Embryonic facial prominence (tissue), 1 donor: Measurements from ENCODE around the gene CT45A8.
"Not testable (repeated sequence)": the region's sequence is repeated elsewhere in the genome, so short reads cannot be mapped to it uniquely, and the experiment has no call there.

Experiments used
- DNase-seq: peaks from one replicate; pipeline ENCODE4 v3.0.0-alpha.2; 2016; ENCODE audit errors: extremely low spot score

Gene CT45A8

GRCh38 chrX:135854438-135854837, at the start of gene CT45A8:
Gene CT45A8 (minus strand): TSS chrX:135854538. CDS start chrX:135850783, 3,755 bp downstream.
- not testable (repeated sequence) for DNase-seq

- DNase-seq: no peak
Observed at GRCh38 chrX:135893294-135893817, 39.0 kb upstream of the CT45A8 start, which contains the start of the genes CT45A10 and SAGE1. Gene CT45A10 (minus strand): TSS chrX:135893444. CDS start chrX:135885344, 8,100 bp downstream. Gene SAGE1 (plus strand): TSS chrX:135893716. CDS start chrX:135896243, 2,527 bp downstream.

GRCh38 chrX:135892781-135893180, 38.4 kb upstream of the CT45A8 start:
- no peak for DNase-seq

- no peak for DNase-seq
Observed at GRCh38 chrX:135890087-135890585, 35.8 kb upstream of the CT45A8 start.

- not testable (repeated sequence) for DNase-seq
Observed at GRCh38 chrX:135888976-135889375, 34.6 kb upstream of the CT45A8 start.

- DNase-seq: not testable (repeated sequence)
Observed at GRCh38 chrX:135888230-135888629, 33.9 kb upstream of the CT45A8 start.

GRCh38 chrX:135882741-135883140, 28.4 kb upstream of the CT45A8 start:
- DNase-seq: not testable (repeated sequence)

- DNase-seq: not testable (repeated sequence)
Observed at GRCh38 chrX:135871712-135872111, 17.4 kb upstream of the CT45A8 start, which contains the start of gene CT45A9. Gene CT45A9 (minus strand): TSS chrX:135871812. CDS start chrX:135868061, 3,751 bp downstream.

GRCh38 chrX:135837180-135837579, 17.2 kb downstream of the CT45A8 start, which contains the start of gene CT45A7:
Gene CT45A7 (minus strand): TSS chrX:135837280. CDS start chrX:135833533, 3,747 bp downstream.
- DNase-seq: not testable (repeated sequence)

GRCh38 chrX:135819912-135820311, 34.4 kb downstream of the CT45A8 start, which contains the start of gene CT45A2:
Gene CT45A2 (minus strand): TSS chrX:135820012. CDS start chrX:135816265, 3,747 bp downstream.
- not testable (repeated sequence) for DNase-seq

GRCh38 chrX:135802687-135803086, 51.7 kb downstream of the CT45A8 start, which contains the start of gene CT45A6:
Gene CT45A6 (minus strand): TSS chrX:135802787. CDS start chrX:135798993, 3,794 bp downstream.
- DNase-seq: not testable (repeated sequence)
